ENCODE results near the gene GPC3. TPM values are rescaled to one million over a fixed set of nuclear protein-coding genes. Genes with fewer than 3 reads are reported as not detected.

The GPC3 gene
- total and polyA plus RNA-seq, 2 experiments from 2014 or later, result 36.8 to 60.1 TPM

DNA sequence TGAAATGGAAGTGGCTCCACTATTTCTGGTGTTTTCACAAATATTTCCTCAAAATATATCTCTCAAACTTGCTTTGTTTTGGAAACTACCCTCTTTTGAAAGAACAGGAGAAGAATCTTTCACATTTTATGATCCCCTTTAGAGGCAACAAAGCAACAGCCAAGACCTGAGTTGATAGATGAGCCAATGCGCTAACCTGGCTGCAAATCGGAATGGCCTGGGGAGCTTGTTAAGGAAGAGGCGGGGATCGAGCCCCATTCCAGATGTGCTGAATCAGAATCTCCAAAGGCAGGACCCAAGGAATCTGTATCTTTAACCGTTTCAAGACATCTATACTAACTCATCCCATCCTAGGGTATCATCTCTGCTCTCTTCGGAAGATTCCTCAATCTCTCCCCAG, 181.3 kb downstream of the GPC3 start:
- Histone ChIP-seq H3K4me1 (ENCODE audit: insufficient read depth) (no peaks in the 10 kb centered on the region), H3K4me3 (no peak overlapping the region), H4K20me1 (replicated peaks; ENCODE audit: insufficient read depth) (no peaks in the 10 kb centered on the region), H3K9me2 (ENCODE audit: insufficient read depth) (no peaks in the 10 kb centered on the region), H3K36me3 (ENCODE audit: insufficient read depth) (no peaks in the 10 kb centered on the region), H2AFZ (no peak overlapping the region), H3K4me2 (no peak overlapping the region), H3K27me3 (ENCODE audit: insufficient read depth) (no peaks in the 10 kb centered on the region), H3K79me2 (replicated peaks; ENCODE audit: insufficient read depth) (no peaks in the 10 kb centered on the region), H3F3A (replicated peaks; ENCODE audit: low read depth) (no peaks in the 10 kb centered on the region), H3K27ac (ENCODE audit: low read depth) (no peak overlapping the region)
- Mint-ChIP-seq H3K36me3 (ENCODE audit: low read depth) (no peaks in the 10 kb centered on the region), H3K27me3 (ENCODE audit: insufficient read depth, low read depth, poor library complexity) (no peaks in the 10 kb centered on the region), H3K27ac (no peak overlapping the region), H3K4me3 (no peak overlapping the region), H3K4me1 (no peaks in the 10 kb centered on the region), H3K9me3 (no peaks in the 10 kb centered on the region; the same call in 2 of the 3 replicates)
- ATAC-seq, result no peak
- DNase-seq (ENCODE audit: low spot score), result no peak
- TF ChIP-seq ZNF331 (CRISPR knock-in tag; IDR thresholded peaks at IDR 0.05; ENCODE audit: low read depth), result no peak
- TF ChIP-seq REST (IDR thresholded peaks at IDR 0.05; ENCODE audit: unreplicated experiment), result no peak
- TF ChIP-seq, protein P1, sequence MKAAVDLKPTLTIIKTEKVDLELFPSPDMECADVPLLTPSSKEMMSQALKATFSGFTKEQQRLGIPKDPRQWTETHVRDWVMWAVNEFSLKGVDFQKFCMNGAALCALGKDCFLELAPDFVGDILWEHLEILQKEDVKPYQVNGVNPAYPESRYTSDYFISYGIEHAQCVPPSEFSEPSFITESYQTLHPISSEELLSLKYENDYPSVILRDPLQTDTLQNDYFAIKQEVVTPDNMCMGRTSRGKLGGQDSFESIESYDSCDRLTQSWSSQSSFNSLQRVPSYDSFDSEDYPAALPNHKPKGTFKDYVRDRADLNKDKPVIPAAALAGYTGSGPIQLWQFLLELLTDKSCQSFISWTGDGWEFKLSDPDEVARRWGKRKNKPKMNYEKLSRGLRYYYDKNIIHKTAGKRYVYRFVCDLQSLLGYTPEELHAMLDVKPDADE (IDR thresholded peaks at IDR 0.05), result no peak
- TF ChIP-seq JUNB (IDR thresholded peaks at IDR 0.05; ENCODE audit: unreplicated experiment), result no peak
- no peak for TF ChIP-seq STAT1 (IDR thresholded peaks at IDR 0.05; ENCODE audit: unreplicated experiment)
- TF ChIP-seq ZNF114 (CRISPR knock-in tag; IDR thresholded peaks at IDR 0.05), result no peak
- TF ChIP-seq ZNF462 (CRISPR knock-in tag; IDR thresholded peaks at IDR 0.05), result no peak
- no peak for TF ChIP-seq POLR2AphosphoS5 (IDR thresholded peaks at IDR 0.05; ENCODE audit: low read depth)
- no peak for TF ChIP-seq CREB1 (CRISPR knock-in tag; IDR thresholded peaks at IDR 0.05; ENCODE audit: low read depth)
- TF ChIP-seq NANOG (IDR thresholded peaks at IDR 0.05; ENCODE audit: borderline replicate concordance), result no peak
- no peak for TF ChIP-seq EZH2 (IDR thresholded peaks at IDR 0.05; ENCODE audit: low read depth, unreplicated experiment)
- TF ChIP-seq EZH2phosphoT487 (IDR thresholded peaks at IDR 0.05; ENCODE audit: unreplicated experiment), result no peak
- TF ChIP-seq CTCF (conservative IDR thresholded peaks at IDR 0.05; ENCODE audit: low read depth in 2 of 2), result no peak

All from GM23338 (cell line).